IMR-90 (cell line): ENCODE results near the gene ECM2. TPM values are rescaled to one million over a fixed set of nuclear protein-coding genes. Genes with fewer than 3 reads are reported as not detected.

Experiments used
- ATAC-seq: fragments of 200-7000 bp; cut with Tn5 transposase; 2 replicates; pipeline ENCODE4 v1.9.1; 2020; ENCODE audit warnings: low read depth, mild to moderate bottlenecking, moderate library complexity
- BruUV-seq: library from RNA; stranded (reverse); fragments of 400-500 nt; replicated peaks from 2 replicates; lab custom pipeline; 2021; lab: Mats Ljungman, UMichigan
- CTCF ChIA-PET: fragments of 300-600 bp; formaldehyde crosslinking; extraction: SDS; loops from one replicate; lab custom pipeline; 2021; ENCODE audit warnings: antibody characterized with exemption; lab: Yijun Ruan, JAX
- POLR2A ChIA-PET: fragments of 300-600 bp; sonication (Branson Sonifier 250); formaldehyde crosslinking; loops from one replicate; lab custom pipeline; 2022; ENCODE audit warnings: antibody characterized with exemption; ENCODE audit not compliant: unreplicated experiment; lab: Charles Lee
- DNase-seq: peaks from one replicate; pipeline ENCODE4 v3.0.0; 2013
- H2AFZ ChIP-seq: replicated peaks from 2 replicates; pipeline ENCODE3; 2013; ENCODE audit warnings: low read length, mild to moderate bottlenecking; ENCODE audit not compliant: poor library complexity
- H2AK5ac ChIP-seq: 2 replicates; pipeline ENCODE4 v1.6.1; 2013; ENCODE audit warnings: low read depth, low read length, inconsistent platforms
- H2AK9ac ChIP-seq: replicated peaks from 2 replicates; pipeline ENCODE3; 2013; ENCODE audit warnings: mild to moderate bottlenecking, low read depth, low read length, moderate library complexity; ENCODE audit not compliant: poor library complexity
- H2BK120ac ChIP-seq: 2 replicates; pipeline ENCODE4 v1.6.1; 2013; ENCODE audit warnings: low read depth, low read length, inconsistent platforms
- H2BK15ac ChIP-seq: 3 replicates; pipeline ENCODE4 v1.6.1; 2013; ENCODE audit warnings: low read depth, low read length, inconsistent platforms
- H2BK20ac ChIP-seq: 2 replicates; pipeline ENCODE4 v1.6.1; 2013; ENCODE audit warnings: low read depth, mild to moderate bottlenecking, inconsistent platforms, low read length, moderate library complexity
- H2BK5ac ChIP-seq: 2 replicates; pipeline ENCODE4 v1.6.1; 2013; ENCODE audit warnings: mild to moderate bottlenecking, low read depth, low read length, inconsistent platforms; ENCODE audit not compliant: poor library complexity, severe bottlenecking
- H3K14ac ChIP-seq: replicated peaks from 2 replicates; pipeline ENCODE4 v1.6.1; 2013; ENCODE audit warnings: low read depth, low read length, inconsistent platforms
- H3K18ac ChIP-seq: 2 replicates; pipeline ENCODE4 v1.6.1; 2013; ENCODE audit warnings: low read depth, low read length, control low read depth
- H3K23ac ChIP-seq: 2 replicates; pipeline ENCODE4 v1.6.1; 2013; ENCODE audit warnings: low read depth, low read length, inconsistent platforms
- H3K27ac ChIP-seq: 2 replicates; pipeline ENCODE4 v1.5.1; 2013; ENCODE audit warnings: mild to moderate bottlenecking, control low read depth, low read length; ENCODE audit not compliant: insufficient read depth
- H3K27me3 ChIP-seq: 2 replicates; pipeline ENCODE4 v1.6.1; 2013; ENCODE audit warnings: low read length; ENCODE audit not compliant: control insufficient read depth, insufficient read depth
- H3K36me3 ChIP-seq: 2 replicates; pipeline ENCODE4 v1.6.1; 2013; ENCODE audit warnings: low read length, mixed read lengths; ENCODE audit not compliant: control insufficient read depth, insufficient read depth
- H3K4ac ChIP-seq: 2 replicates; pipeline ENCODE4 v1.6.1; 2013; ENCODE audit warnings: low read depth, low read length, inconsistent platforms
- H3K4me1 ChIP-seq: 2 replicates; pipeline ENCODE4 v1.6.1; 2013; ENCODE audit warnings: low read length, mixed read lengths; ENCODE audit not compliant: control insufficient read depth, insufficient read depth
- H3K4me2 ChIP-seq: 2 replicates; pipeline ENCODE4 v1.6.1; 2013; ENCODE audit warnings: low read depth, mild to moderate bottlenecking, control low read depth, low read length, moderate library complexity
- H3K4me3 ChIP-seq: 2 replicates; pipeline ENCODE4 v1.5.1; 2013; ENCODE audit warnings: low read depth, mild to moderate bottlenecking, control low read depth, low read length, moderate library complexity; ENCODE audit not compliant: insufficient read depth
- H3K56ac ChIP-seq: 2 replicates; pipeline ENCODE4 v1.6.1; 2013; ENCODE audit warnings: low read length, inconsistent platforms; ENCODE audit not compliant: insufficient read depth; ENCODE audit errors: extremely low read depth
- H3K79me1 ChIP-seq, 2 experiments: 2 replicates each; pipeline ENCODE4 v1.6.1; 2013; ENCODE audit warnings: low read length in 2 of 2, inconsistent platforms in 1 of 2, low read depth in 1 of 2
- H3K9ac ChIP-seq: 2 replicates; pipeline ENCODE4 v1.6.1; 2013; ENCODE audit warnings: low read depth, low read length, control low read depth
- H3K9me1 ChIP-seq: 2 replicates; pipeline ENCODE4 v1.6.1; 2013; ENCODE audit warnings: low read length, inconsistent platforms; ENCODE audit not compliant: insufficient read depth
- H3K9me3 ChIP-seq: 2 replicates; pipeline ENCODE4 v1.6.1; 2013; ENCODE audit warnings: low read length; ENCODE audit not compliant: control insufficient read depth, insufficient read depth
- H4K20me1 ChIP-seq: 2 replicates; pipeline ENCODE4 v1.6.1; 2013; ENCODE audit warnings: low read length, inconsistent platforms; ENCODE audit not compliant: insufficient read depth
- H4K5ac ChIP-seq: 2 replicates; pipeline ENCODE4 v1.6.1; 2013; ENCODE audit warnings: mild to moderate bottlenecking, low read depth, low read length, control low read depth
- H4K8ac ChIP-seq, 2 experiments: 2 replicates each; pipeline ENCODE4 v1.6.1; 2013; ENCODE audit warnings: low read depth in 2 of 2, low read length in 2 of 2, control low read depth in 1 of 2, inconsistent platforms in 1 of 2
- H4K91ac ChIP-seq: 2 replicates; pipeline ENCODE4 v1.6.1; 2013; ENCODE audit warnings: low read depth, low read length, inconsistent platforms; ENCODE audit not compliant: insufficient read depth
- CEBPB ChIP-seq: IDR thresholded peaks from 2 replicates; pipeline ENCODE4 v1.6.1; 2012; ENCODE audit warnings: low read depth, low read length, improper control_type of control experiment
- CHD1 ChIP-seq: IDR thresholded peaks from 2 replicates; pipeline ENCODE4 v1.6.1; 2012; ENCODE audit warnings: low read depth, low read length, improper control_type of control experiment
- MXI1 ChIP-seq: IDR thresholded peaks from 2 replicates; pipeline ENCODE4 v1.6.1; 2012; ENCODE audit warnings: low read depth, mild to moderate bottlenecking, low read length, moderate library complexity, borderline replicate concordance
- WGBS, 2 experiments: methylation state at CpG; one replicate each; pipeline versions ENCODE4 v1.1.5 to v1.1.7; 2013; ENCODE audit warnings: missing lambda C conversion rate in 2 of 2; ENCODE audit not compliant: insufficient read length in 1 of 2; ENCODE audit errors: extremely low coverage in 2 of 2; 5-methylcytosine and 5-hydroxymethylcytosine counted together
- dilution Hi-C: fragments of 300-500 bp; cut with HindIII; formaldehyde crosslinking; loops from one replicate; pipeline ENCODE4 v1.14.3; 2018; ENCODE audit warnings: low sequenced_read_pairs; ENCODE audit not compliant: unreplicated experiment
- in situ Hi-C: fragments of 300-500 bp; cut with MboI; formaldehyde crosslinking; loops from 3 replicates; pipeline ENCODE4 v1.14.3; 2019; ENCODE audit warnings: low sequenced_read_pairs, inconsistent platforms, mixed read lengths
- intact Hi-C: fragments of 100-400 bp; cut with micrococcal nuclease; formaldehyde crosslinking; loops from 2 replicates; pipeline ENCODE4 v1.10.0; 2022
- polyA plus RNA-seq, 3 experiments: library from polyadenylated mRNA; depleted of rRNA; stranded (reverse); fragments of >200 nt; gene quantifications; 2 replicates each; pipeline ENCODE4 v1.2.3, GENCODE V29; 2012; ENCODE audit warnings: low replicate concordance in 1 of 3
- total RNA-seq: library from RNA; depleted of rRNA; stranded (reverse); fragments of >200 nt; gene quantifications from 2 replicates; pipeline ENCODE4 v1.2.3, GENCODE V29; 2012

The ECM2 gene
- total and polyA plus RNA-seq, 2 of the 4 experiments (the other 2 are of a cell fraction): 0.26 to 0.36 TPM

- Histone ChIP-seq H3K9me3 (no peaks in the 10 kb centered on the region), H3K27ac (no peak overlapping the region), H3K79me1 (no peaks in the 10 kb centered on the region), H3K4ac (no peak overlapping the region), H3K27me3 (no peaks in the 10 kb centered on the region), H4K20me1 (no peaks in the 10 kb centered on the region), H3K4me2 (no peak overlapping the region), H4K5ac (no peak overlapping the region), H3K4me3 (no peak overlapping the region), H3K9ac (no peak overlapping the region), H2AFZ (no peak overlapping the region), H3K36me3 (no peaks in the 10 kb centered on the region), H4K8ac (no peak overlapping the region), H2AK5ac (no peak overlapping the region), H4K91ac (no peak overlapping the region), H3K14ac (no peak overlapping the region), H3K56ac (no peak overlapping the region), H3K23ac (no peak overlapping the region), H3K18ac (no peak overlapping the region), H2BK5ac (no peak overlapping the region), H3K9me1 (no peaks in the 10 kb centered on the region; the same call in 1 of the 2 replicates), H2BK20ac (no peak overlapping the region), H2BK120ac (no peak overlapping the region), H2AK9ac (no peak overlapping the region), H2BK15ac (no peak overlapping the region), H3K4me1 (no peaks in the 10 kb centered on the region)
- dilution Hi-C loops: no loop called here
- ATAC-seq: no peak
- ChIA-PET CTCF (no interaction called here), POLR2A (no interaction called here)
- in situ Hi-C loops: no loop called here
- intact Hi-C loops: no loop called here
- BruUV-seq: no TSS peak
- DNase-seq: no peak
- TF ChIP-seq MXI1 (no peak), CHD1 (no peak), CEBPB (no peak)
- 78% methylated on average over 5 of the region's 10 CpGs; no CpG with 5 or more reads in 1 of the 2 experiments for WGBS, 2 experiments
These were observed 12.5 kb downstream of the ECM2 start for GRCh38 chr9:92522983-92523970.
